HCT116 (cell line): Measurements from ENCODE around the gene GRHL3. TPM values are rescaled to one million over a fixed set of nuclear protein-coding genes. Genes with fewer than 3 reads are reported as not detected.

ENCODE experiments used
- ATAC-seq: fragments of 200-7000 bp; cut with Tn5 transposase; 2 replicates; pipeline ENCODE4 v1.9.1; 2020; ENCODE audit warnings: mild to moderate bottlenecking, moderate library complexity
- BruUV-seq: library from RNA; stranded (reverse); fragments of 400-500 nt; replicated peaks from 2 replicates; lab custom pipeline; 2021; lab: Mats Ljungman, UMichigan
- CTCF ChIA-PET: fragments of 300-600 bp; sonication (Branson Sonifier 250); formaldehyde crosslinking; loops from one replicate; lab custom pipeline; 2021; ENCODE audit warnings: antibody characterized with exemption; lab: Charles Lee
- POLR2A ChIA-PET: fragments of 300-600, 350-600 bp; sonication (Branson Sonifier 250); formaldehyde crosslinking; loops from one replicate; lab custom pipeline; 2021; ENCODE audit warnings: antibody characterized with exemption; lab: Charles Lee
- RAD21 ChIA-PET, 2 experiments: fragments of 300-600 bp; sonication (Branson Sonifier 250); formaldehyde crosslinking; loops; one replicate each; lab custom pipeline; 2023; ENCODE audit warnings: low total read pairs in 2 of 2; ENCODE audit not compliant: uncharacterized antibody in 2 of 2, unreplicated experiment in 2 of 2, low non-redundant PET in 1 of 2; lab: Charles Lee
- DNase-seq: peaks from one replicate; pipeline ENCODE4 v3.0.0-alpha.2; 2010; ENCODE audit warnings: low read depth, low spot score
- H2AFZ ChIP-seq: fragments of 200-600 bp; shearing (Covaris generic), sonication (generic); 2 replicates; pipeline ENCODE4 v1.6.1; 2017; ENCODE audit warnings: low read depth, mixed run types, mixed read lengths, antibody characterized with exemption, low read length; ENCODE audit not compliant: poor library complexity, severe bottlenecking
- H3K27ac ChIP-seq: 2 replicates; pipeline ENCODE4 v1.5.1; 2012; ENCODE audit warnings: low read depth, low read length
- H3K27me3 ChIP-seq: fragments of 200-600 bp; sonication (generic); 2 replicates; pipeline ENCODE4 v1.6.1; 2016; ENCODE audit warnings: mixed run types, low read length, mixed read lengths; ENCODE audit not compliant: insufficient read depth
- H3K36me3 ChIP-seq, 2 experiments: fragments of 200-500 bp in 1 of 2; fragments of 200-600 bp in 1 of 2; sonication (Bioruptor generic) in 1 of 2; sonication (generic) in 1 of 2; 2 replicates each; pipeline versions ENCODE4 v1.5.1 to v1.6.1; 2014 to 2016; ENCODE audit warnings: low read length in 2 of 2, inconsistent platforms in 1 of 2, mixed read lengths in 1 of 2, mixed run types in 1 of 2; ENCODE audit not compliant: insufficient read depth in 2 of 2, control insufficient read depth in 1 of 2
- H3K4me1 ChIP-seq, 2 experiments: fragments of 200-600 bp in 1 of 2; sonication (generic) in 1 of 2; 2 replicates each; pipeline versions ENCODE4 v1.5.1 to v1.6.1; 2012 to 2017; ENCODE audit warnings: low read length in 2 of 2, inconsistent platforms in 1 of 2, mild to moderate bottlenecking in 1 of 2, mixed read lengths in 1 of 2, mixed run types in 1 of 2, moderate library complexity in 1 of 2; ENCODE audit not compliant: insufficient read depth in 2 of 2, control insufficient read depth in 1 of 2
- H3K4me2 ChIP-seq: fragments of 200-600 bp; sonication (generic); 2 replicates; pipeline ENCODE4 v1.6.1; 2017; ENCODE audit warnings: mixed run types, low read length, mixed read lengths
- H3K4me3 ChIP-seq, 2 experiments: fragments of 200-600 bp in 1 of 2; sonication (generic) in 1 of 2; replicated peaks in 1 of 2; 2 replicates each; pipeline ENCODE4 v1.5.1; 2011 to 2016; ENCODE audit warnings: low read length in 2 of 2, control low read depth in 1 of 2, low read depth in 1 of 2, mild to moderate bottlenecking in 1 of 2, mixed read lengths in 1 of 2, mixed run types in 1 of 2
- H3K79me2 ChIP-seq: fragments of 200-600 bp; sonication (generic); 2 replicates; pipeline ENCODE4 v1.6.1; 2017; ENCODE audit warnings: mild to moderate bottlenecking, mixed run types, low read length, moderate library complexity, mixed read lengths; ENCODE audit not compliant: insufficient read depth
- H3K9ac ChIP-seq: fragments of 200-600 bp; sonication (generic); 2 replicates; pipeline ENCODE4 v1.6.1; 2016; ENCODE audit warnings: low read length, mixed read lengths
- H3K9me2 ChIP-seq: fragments of 200-600 bp; sonication (generic), shearing (Covaris generic); 2 replicates; pipeline ENCODE4 v1.6.1; 2017; ENCODE audit warnings: mixed run types, mild to moderate bottlenecking, moderate library complexity; ENCODE audit not compliant: insufficient read depth
- H3K9me3 ChIP-seq, 2 experiments: fragments of 200-500 bp in 1 of 2; fragments of 200-600 bp in 1 of 2; sonication (Bioruptor generic) in 1 of 2; sonication (generic) in 1 of 2; 2 replicates each; pipeline ENCODE4 v1.6.1; 2014 to 2017; ENCODE audit warnings: low read length in 2 of 2, mixed read lengths in 2 of 2, inconsistent platforms in 1 of 2, low read depth in 1 of 2, mild to moderate bottlenecking in 1 of 2, mixed run types in 1 of 2, moderate library complexity in 1 of 2; ENCODE audit not compliant: control insufficient read depth in 1 of 2, insufficient read depth in 1 of 2
- H4K20me1 ChIP-seq: fragments of 200-600 bp; sonication (generic), shearing (Covaris generic); 2 replicates; pipeline ENCODE4 v1.6.1; 2017; ENCODE audit warnings: mixed run types, mild to moderate bottlenecking, moderate library complexity; ENCODE audit not compliant: insufficient read depth
- ATF3 ChIP-seq: IDR thresholded peaks from 2 replicates; pipeline ENCODE4 v1.6.1; 2012
- CBX3 ChIP-seq: IDR thresholded peaks from 2 replicates; pipeline ENCODE4 v1.6.1; 2012; ENCODE audit warnings: low read depth
- CEBPB ChIP-seq: IDR thresholded peaks from 2 replicates; pipeline ENCODE4 v1.6.1; 2012; ENCODE audit warnings: low read depth
- ELF1 ChIP-seq: IDR thresholded peaks from 2 replicates; pipeline ENCODE4 v1.6.1; 2012; ENCODE audit warnings: low read depth, borderline replicate concordance
- EZH2phosphoT487 ChIP-seq: fragments of 200-600 bp; IDR thresholded peaks from 2 replicates; pipeline ENCODE4 v1.6.1; 2018; ENCODE audit warnings: antibody characterized with exemption, borderline replicate concordance
- FOSL1 ChIP-seq: IDR thresholded peaks from 2 replicates; pipeline ENCODE4 v1.6.1; 2012; ENCODE audit warnings: low read depth
- JUND ChIP-seq: IDR thresholded peaks from 2 replicates; pipeline ENCODE4 v1.6.1; 2012
- MAX ChIP-seq: IDR thresholded peaks from 2 replicates; pipeline ENCODE4 v1.6.1; 2012
- POLR2A ChIP-seq: IDR thresholded peaks from 2 replicates; pipeline ENCODE4 v1.7.0; 2011; ENCODE audit warnings: borderline replicate concordance; ENCODE audit not compliant: insufficient read depth, insufficient read length; ENCODE audit errors: extremely low read depth
- POLR2AphosphoS5 ChIP-seq: IDR thresholded peaks from 2 replicates; pipeline ENCODE4 v1.6.1; 2011; ENCODE audit warnings: mild to moderate bottlenecking, low read depth, low read length, moderate library complexity
- RAD21 ChIP-seq: IDR thresholded peaks from 2 replicates; pipeline ENCODE4 v1.6.1; 2012; ENCODE audit warnings: low read depth, mild to moderate bottlenecking
- SP1 ChIP-seq: IDR thresholded peaks from 2 replicates; pipeline ENCODE4 v1.6.1; 2012; ENCODE audit warnings: low read depth
- SRF ChIP-seq: IDR thresholded peaks from 2 replicates; pipeline ENCODE4 v1.6.1; 2012; ENCODE audit warnings: low read depth
- YY1 ChIP-seq: IDR thresholded peaks from 2 replicates; pipeline ENCODE4 v1.6.1; 2011; ENCODE audit warnings: low read length, low read depth, moderate library complexity, mild to moderate bottlenecking; ENCODE audit not compliant: insufficient replicate concordance; ENCODE audit errors: extremely low read depth
- ZBTB33 ChIP-seq: IDR thresholded peaks from 2 replicates; pipeline ENCODE4 v1.6.1; 2011; ENCODE audit warnings: mild to moderate bottlenecking, low read length, moderate library complexity; ENCODE audit not compliant: insufficient replicate concordance; ENCODE audit errors: extremely low read depth
- ZFX ChIP-seq: fragments of 450-650 bp; IDR thresholded peaks from 2 replicates; pipeline ENCODE4 v1.6.1; 2017
- ZNF274 ChIP-seq: fragments of 200-500 bp; sonication (Bioruptor generic); IDR thresholded peaks from 2 replicates; pipeline ENCODE4 v1.6.1; 2014; ENCODE audit warnings: mild to moderate bottlenecking, low read depth, low read length, inconsistent platforms
- intact Hi-C: fragments of 100-400 bp; cut with micrococcal nuclease; formaldehyde crosslinking; loops from 2 replicates; pipeline ENCODE4 v1.10.0; 2022
- total RNA-seq: library from RNA; stranded (reverse); gene quantifications from one replicate; pipeline ENCODE4 v1.2.1, GENCODE V29; 2021; ENCODE audit not compliant: unreplicated experiment

The GRHL3 gene
- total RNA-seq, 1 experiment from 2014 or later = 1.0 TPM

GRCh38 chr1:24311741-24312140, 7.4 kb upstream of the GRHL3 start:
- BruUV-seq = no TSS peak
- H3K4me1 ChIP-seq = peaks cover 1 to 22% of the 10 kb centered on the region in 2 experiments

GRCh38 chr1:24315391-24315790, 3.8 kb upstream of the GRHL3 start:
- CTCF ChIA-PET = no interaction called here
- Histone ChIP-seq H4K20me1 (no peaks in the 10 kb centered on the region), H3K27ac (no peak overlapping the region), H3K9me2 (no peaks in the 10 kb centered on the region), H3K79me2 (no peaks in the 10 kb centered on the region), H3K4me2 (peak overlapping the region; percentile 1; the same call in 1 of the 2 replicates), H2AFZ (no peak overlapping the region), H3K4me1 (peaks cover 22 to 48% of the 10 kb centered on the region in 2 experiments), H3K27me3 (peaks cover 30% of the 10 kb centered on the region), H3K4me3 (no peak overlapping the region), H3K9me3 (no peaks in the 10 kb centered on the region), H3K9ac (no peak overlapping the region), H3K36me3 (no peaks in the 10 kb centered on the region)
- no peak for DNase-seq
- BruUV-seq = no TSS peak
- no peak for ATAC-seq
- RAD21 ChIA-PET = no interaction called here
- POLR2A ChIA-PET = no interaction called here
- intact Hi-C loops = no loop called here
- no peak for TF ChIP-seq CBX3
- no peak for TF ChIP-seq MAX
- no peak for TF ChIP-seq ELF1
- no peak for TF ChIP-seq SRF
- no peak for TF ChIP-seq YY1
- no peak for TF ChIP-seq ZBTB33
- TF ChIP-seq EZH2phosphoT487 = no peak
- no peak for TF ChIP-seq POLR2AphosphoS5
- no peak for TF ChIP-seq ATF3
- no peak for TF ChIP-seq CEBPB
- TF ChIP-seq SP1 = no peak
- no peak for TF ChIP-seq ZNF274
- TF ChIP-seq JUND = no peak
- TF ChIP-seq RAD21 = no peak

More at GRCh38 chr1:24311741-24312140, 7.4 kb upstream of the GRHL3 start:
- H3K79me2 ChIP-seq = no peaks in the 10 kb centered on the region
- H3K27me3 ChIP-seq = peaks cover 12% of the 10 kb centered on the region; the same call in 1 of the 2 replicates
- H2AFZ ChIP-seq = no peak overlapping the region
- no peaks in the 10 kb centered on the region for H3K9me2 ChIP-seq
- TF ChIP-seq POLR2AphosphoS5 (no peak), MAX (no peak), POLR2A (no peak), ZFX (no peak), FOSL1 (no peak)
- TF ChIP-seq, all 23 proteins: peak for 0
- ChIA-PET RAD21 (no interaction called here), CTCF (no interaction called here), POLR2A (no interaction called here)
- DNase-seq = no peak
- intact Hi-C loops = no loop called here
- no peak overlapping the region for H3K27ac ChIP-seq
- no peak for ATAC-seq
- H3K36me3 ChIP-seq = no peaks in the 10 kb centered on the region
- H3K9ac ChIP-seq = no peak overlapping the region
- no peaks in the 10 kb centered on the region for H3K9me3 ChIP-seq
- H4K20me1 ChIP-seq = no peaks in the 10 kb centered on the region
- H3K4me2 ChIP-seq = no peak overlapping the region
- no peak overlapping the region for H3K4me3 ChIP-seq
